Chondrocyte (in vitro differentiated cells): ENCODE measurements around the gene CLDN11. TPM values are rescaled to one million over a fixed set of nuclear protein-coding genes. Genes with fewer than 3 reads are reported as not detected.

Experiments
- DNase-seq: peaks from one replicate; pipeline ENCODE4 v3.0.0; 2021; ENCODE audit warnings: mixed read lengths, low spot score
- H3K27ac Mint-ChIP-seq: one replicate; pipeline ENCODE4 v1.8.0; 2021; ENCODE audit warnings: mild to moderate bottlenecking, moderate library complexity, mixed read lengths; ENCODE audit not compliant: unreplicated experiment
- H3K27me3 Mint-ChIP-seq: 2 replicates; pipeline ENCODE4 v1.8.0; 2021; ENCODE audit warnings: low read depth, mixed read lengths
- H3K36me3 Mint-ChIP-seq: 2 replicates; pipeline ENCODE4 v1.8.0; 2021; ENCODE audit warnings: low read depth, mixed read lengths
- H3K4me1 Mint-ChIP-seq: 2 replicates; pipeline ENCODE4 v1.8.0; 2021; ENCODE audit warnings: low read depth, mild to moderate bottlenecking, mixed read lengths
- H3K4me3 Mint-ChIP-seq: one replicate; pipeline ENCODE4 v1.8.0; 2021; ENCODE audit warnings: mild to moderate bottlenecking, moderate library complexity, mixed read lengths; ENCODE audit not compliant: unreplicated experiment
- H3K9me3 Mint-ChIP-seq: 2 replicates; pipeline ENCODE4 v1.8.0; 2021; ENCODE audit warnings: low read depth, mixed read lengths
- microRNA-seq: library from miRNA; unstranded; fragments of <30 nt; microRNA quantifications from one replicate; pipeline ENCODE4 v1.2.0, GENCODE V29; 2020; ENCODE audit warnings: borderline number of aligned reads
- total RNA-seq: library from RNA; stranded (reverse); gene quantifications from 3 replicates; pipeline ENCODE4 v1.2.1, GENCODE V29; 2021
- TF ChIP-seq, protein P1 (sequence below): fragments of 200-600 bp; sonication (generic); IDR thresholded peaks from 2 replicates; pipeline ENCODE4 v1.5.0; 2021; ENCODE audit warnings: antibody characterized with exemption, mild to moderate bottlenecking, moderate library complexity

CLDN11 gene
- total RNA-seq, 1 donor from 2014 or later: 0.62 TPM

DNA sequence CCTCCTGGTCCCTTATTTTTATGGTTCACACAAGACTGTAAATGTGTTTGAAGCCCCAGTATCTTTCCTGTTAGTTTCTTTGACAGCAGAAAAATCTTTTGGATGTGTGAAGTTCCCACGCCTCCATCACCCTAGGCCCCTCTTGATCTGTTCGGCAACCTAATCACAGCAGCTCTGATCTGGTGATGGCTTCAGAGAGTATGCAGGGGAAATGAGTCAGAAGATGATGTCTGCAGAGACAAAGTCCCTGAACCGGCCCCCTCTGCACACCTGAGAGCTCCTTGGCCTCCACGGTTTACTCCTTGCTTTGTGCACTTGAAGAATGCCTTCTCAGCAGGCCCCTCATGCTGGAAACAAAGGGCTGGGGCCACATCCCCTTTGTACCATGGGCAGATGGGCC lies 63.5 kb downstream of the CLDN11 start:
- H3K4me1 Mint-ChIP-seq: peaks cover 10% of the 10 kb centered on the region
- H3K9me3 Mint-ChIP-seq: no peaks in the 10 kb centered on the region
- peaks cover 3% of the 10 kb centered on the region for H3K36me3 Mint-ChIP-seq
- no peak overlapping the region for H3K4me3 Mint-ChIP-seq
- TF ChIP-seq, protein P1, sequence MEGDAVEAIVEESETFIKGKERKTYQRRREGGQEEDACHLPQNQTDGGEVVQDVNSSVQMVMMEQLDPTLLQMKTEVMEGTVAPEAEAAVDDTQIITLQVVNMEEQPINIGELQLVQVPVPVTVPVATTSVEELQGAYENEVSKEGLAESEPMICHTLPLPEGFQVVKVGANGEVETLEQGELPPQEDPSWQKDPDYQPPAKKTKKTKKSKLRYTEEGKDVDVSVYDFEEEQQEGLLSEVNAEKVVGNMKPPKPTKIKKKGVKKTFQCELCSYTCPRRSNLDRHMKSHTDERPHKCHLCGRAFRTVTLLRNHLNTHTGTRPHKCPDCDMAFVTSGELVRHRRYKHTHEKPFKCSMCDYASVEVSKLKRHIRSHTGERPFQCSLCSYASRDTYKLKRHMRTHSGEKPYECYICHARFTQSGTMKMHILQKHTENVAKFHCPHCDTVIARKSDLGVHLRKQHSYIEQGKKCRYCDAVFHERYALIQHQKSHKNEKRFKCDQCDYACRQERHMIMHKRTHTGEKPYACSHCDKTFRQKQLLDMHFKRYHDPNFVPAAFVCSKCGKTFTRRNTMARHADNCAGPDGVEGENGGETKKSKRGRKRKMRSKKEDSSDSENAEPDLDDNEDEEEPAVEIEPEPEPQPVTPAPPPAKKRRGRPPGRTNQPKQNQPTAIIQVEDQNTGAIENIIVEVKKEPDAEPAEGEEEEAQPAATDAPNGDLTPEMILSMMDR: no peak
- no peak for DNase-seq
- no peaks in the 10 kb centered on the region for H3K27me3 Mint-ChIP-seq
- no peak overlapping the region for H3K27ac Mint-ChIP-seq

DNA sequence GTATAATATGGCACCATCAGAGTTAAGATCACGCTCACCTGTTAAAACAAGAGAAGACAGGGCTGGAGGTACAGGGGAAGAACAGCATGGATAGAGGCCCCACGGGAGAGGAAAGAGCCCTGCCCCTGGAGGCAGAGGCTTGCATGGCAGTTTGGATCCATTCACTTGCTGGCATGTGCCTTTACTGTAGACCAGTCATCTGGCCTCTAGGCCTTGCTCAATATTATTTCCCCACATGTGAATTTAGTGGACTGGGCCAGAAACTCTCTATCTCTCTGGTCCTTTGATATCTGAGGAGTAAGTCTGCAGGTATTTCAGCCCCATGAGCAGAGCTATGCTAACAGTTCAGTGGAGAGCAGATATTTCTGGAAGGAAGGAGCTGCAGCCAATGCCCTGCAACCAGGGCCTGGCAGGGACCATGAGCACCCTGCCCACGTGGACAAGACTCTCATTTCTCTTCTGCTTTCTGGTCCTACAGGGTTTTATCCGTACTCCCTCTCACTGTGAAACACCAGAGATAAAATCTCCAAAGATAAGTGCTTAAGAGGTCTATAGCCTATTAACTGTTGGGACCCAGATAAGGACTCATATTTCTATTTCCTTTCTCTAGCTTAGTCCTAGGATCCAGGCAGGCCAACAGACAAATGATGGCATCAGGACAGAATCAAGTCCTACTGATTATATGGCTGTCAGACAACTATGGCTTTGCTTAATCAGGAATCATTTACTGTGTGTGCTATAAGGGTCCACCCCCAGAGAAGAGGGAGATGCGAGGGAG lies 65.0 kb downstream of the CLDN11 start:
- H3K36me3 Mint-ChIP-seq: peaks cover 3% of the 10 kb centered on the region
- H3K4me1 Mint-ChIP-seq: peaks cover 5% of the 10 kb centered on the region
- H3K27ac Mint-ChIP-seq: no peak overlapping the region
- no peak for DNase-seq
- no peak overlapping the region for H3K4me3 Mint-ChIP-seq
- H3K27me3 Mint-ChIP-seq: no peaks in the 10 kb centered on the region
- TF ChIP-seq, protein P1: peak; percentile 37
- no peaks in the 10 kb centered on the region for H3K9me3 Mint-ChIP-seq

Small RNAs within 50 kb of the gene (microRNA-seq; reads per million reads assigned to microRNA genes)
- not detected for gene MIR6828

Other genes starting within 250 kb of the CLDN11 start
- gene PHC3, start 237.1 kb upstream of the CLDN11 start, total RNA-seq: 45.6 to 52.6 TPM (median 45.8 TPM) in 3 replicates
- 36.7 to 59.8 TPM (median 55.4 TPM) in 3 replicates for gene PRKCI, start 196.4 kb upstream of the CLDN11 start, total RNA-seq
- gene SKIL, start 61.2 kb upstream of the CLDN11 start, total RNA-seq: 94.0 to 177 TPM (median 96.0 TPM) in 3 replicates
- gene SLC7A14, start 167.2 kb downstream of the CLDN11 start, total RNA-seq: 0.02 TPM in 1 of 3 replicates, not detected in the others